ENCODE results near the gene TSSC4.

Gene TSSC4

DNA sequence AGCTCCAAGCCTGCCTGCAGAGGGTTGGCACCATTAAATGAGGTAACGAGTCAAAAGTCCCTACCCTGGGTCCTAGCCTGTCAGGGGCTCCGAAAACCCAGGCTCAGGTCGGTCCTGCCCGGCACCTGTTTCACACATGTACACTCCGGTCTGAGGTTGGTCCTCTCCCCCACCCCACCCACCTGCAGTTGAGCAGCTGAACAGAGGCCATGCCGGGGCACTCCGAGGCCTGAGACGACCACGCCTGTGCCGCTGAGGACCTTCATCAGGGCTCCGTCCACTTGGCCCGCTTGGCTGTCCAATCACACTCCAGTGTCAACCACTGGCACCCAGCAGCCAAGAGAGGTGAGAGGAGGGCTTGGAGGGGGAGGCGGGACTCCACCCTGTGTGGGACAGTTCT lies 1.6 kb downstream of the TSSC4 start:
- no peak for DNase-seq

GRCh38 chr11:2402890-2403645 lies 2.5 kb downstream of the TSSC4 start:
- DNase-seq = no peak

- no peak for DNase-seq
Observed at GRCh38 chr11:2404735-2405196, 4.2 kb downstream of the TSSC4 start.

- no peak for DNase-seq
Observed at GRCh38 chr11:2406451-2406850, 5.9 kb downstream of the TSSC4 start.

GRCh38 chr11:2406878-2407410 lies 6.4 kb downstream of the TSSC4 start:
- no peak for DNase-seq

GRCh38 chr11:2408671-2409070 lies 8.1 kb downstream of the TSSC4 start:
- DNase-seq = no peak

GRCh38 chr11:2409126-2409525 lies 8.6 kb downstream of the TSSC4 start:
- no peak for DNase-seq

GRCh38 chr11:2409611-2410468 lies 9.3 kb downstream of the TSSC4 start:
- DNase-seq = no peak

DNA sequence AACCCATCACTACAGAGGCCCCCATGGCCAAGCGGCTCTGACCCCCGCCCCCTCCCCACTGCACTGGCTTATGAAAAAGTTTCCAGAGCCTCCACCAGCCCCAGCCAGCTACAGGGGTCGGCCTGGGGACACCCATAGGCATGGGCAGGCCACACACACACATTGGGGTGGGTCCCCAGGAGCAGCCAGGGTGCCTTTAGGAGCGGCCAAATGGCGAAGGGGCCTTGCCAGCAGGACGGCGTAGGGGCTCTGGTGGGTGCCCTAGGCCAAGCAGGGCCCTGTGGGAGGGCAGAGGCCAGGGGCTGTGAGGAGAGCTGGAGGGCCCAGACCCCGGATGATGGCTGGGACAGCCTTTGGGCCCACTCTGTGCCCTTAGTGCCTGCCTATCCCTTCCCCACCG lies 10.1 kb downstream of the TSSC4 start:
- DNase-seq = no peak

- DNase-seq = no peak
Observed at GRCh38 chr11:2411446-2412305, 11.1 kb downstream of the TSSC4 start.

GRCh38 chr11:2412323-2412722 lies 11.8 kb downstream of the TSSC4 start:
- no peak for DNase-seq

- no peak for DNase-seq
Observed at GRCh38 chr11:2413742-2414579, 13.4 kb downstream of the TSSC4 start.

- no peak for DNase-seq
Observed at GRCh38 chr11:2414616-2415015, 14.1 kb downstream of the TSSC4 start.

GRCh38 chr11:2415171-2415570 lies 14.6 kb downstream of the TSSC4 start:
- DNase-seq = no peak

- DNase-seq = no peak
Observed at GRCh38 chr11:2415601-2416380, 15.2 kb downstream of the TSSC4 start.

- no peak for DNase-seq
Observed at GRCh38 chr11:2416765-2417164, 16.2 kb downstream of the TSSC4 start.

- no peak for DNase-seq
Observed at GRCh38 chr11:2417856-2418692, 17.5 kb downstream of the TSSC4 start.

DNA sequence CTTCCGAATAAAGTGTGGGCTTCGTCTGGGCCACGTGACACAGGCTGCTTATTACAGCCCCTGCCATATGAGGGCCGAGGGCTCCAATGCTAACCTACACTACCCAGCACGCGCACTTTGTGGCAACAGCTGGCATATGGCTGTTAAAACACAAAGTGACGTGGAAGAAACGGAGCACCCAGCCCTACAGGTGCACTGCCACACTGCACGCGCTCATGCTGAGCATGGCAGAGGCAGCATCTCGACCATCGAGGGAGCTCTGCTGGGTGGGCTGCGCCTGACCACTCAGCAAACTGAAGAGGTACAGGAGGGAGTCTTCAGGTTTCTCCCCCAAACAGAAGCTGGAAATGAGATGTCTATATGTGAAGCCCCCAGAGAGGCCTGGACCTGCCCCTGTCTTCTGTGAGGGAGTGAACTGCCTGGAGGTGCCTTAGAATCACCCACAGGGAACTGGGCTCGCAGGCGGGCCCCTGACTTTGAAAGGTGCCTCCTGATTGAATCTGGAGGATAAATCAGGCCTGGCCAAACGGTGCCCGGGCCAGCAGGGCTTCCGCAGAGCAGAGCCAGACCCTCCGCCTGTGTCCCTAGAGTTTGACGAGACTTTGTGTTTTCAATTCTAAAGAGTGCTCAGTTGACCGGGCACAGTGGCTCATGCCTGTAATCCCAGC lies 18.3 kb downstream of the TSSC4 start:
- no peak for DNase-seq

Data from suppressor macrophage treated with lipopolysaccharide for 4 hours (primary cell).